ENCODE measurements around the gene SOX9.

GRCh38 chr17:72139212-72139611 lies 18.4 kb downstream of the SOX9 start:
- no peak for TF ChIP-seq CTCF (optimal IDR thresholded peaks at IDR 0.05 in 1 of 3, IDR thresholded peaks at IDR 0.05 in 1 of 3, conservative IDR thresholded peaks at IDR 0.05 in 1 of 3; ENCODE audit: extremely low read depth in 1 of 3, insufficient read depth in 2 of 3, low read length in 3 of 3)
- no peak for TF ChIP-seq EZH2 (IDR thresholded peaks at IDR 0.05; ENCODE audit: low read length)

Measured in keratinocyte (primary cell).